ENCODE measurements around the gene ALDH16A1. TPM values are rescaled to one million over a fixed set of nuclear protein-coding genes. Genes with fewer than 3 reads are reported as not detected.

ALDH16A1 gene
- total and polyA plus RNA-seq, 7 donors: 3.6 to 12.9 (median 7.4) TPM

GRCh38 chr19:49468199-49468598 is 15.2 kb downstream of the ALDH16A1 start:
- H3K27ac ChIP-seq: peak overlapping the region; percentile 41
- ATAC-seq: peak in 3 of 4 donors; percentile 11 to 22 (median 13)

GRCh38 chr19:49468746-49469447 is 15.9 kb downstream of the ALDH16A1 start:
- Histone ChIP-seq H3K36me3 (ENCODE audit: insufficient read depth in 1 of 2, low read depth in 1 of 2) (peaks cover 0 to 17% of the 10 kb centered on the region in 2 donors), H3K4me3 (no peak overlapping the region), H3K9me3 (no peaks in the 10 kb centered on the region), H3K27ac (peak overlapping the region; percentile 41), H3K4me1 (peaks cover 5% of the 10 kb centered on the region), H3K27me3 (ENCODE audit: insufficient read depth in 3 of 3, low read length in 2 of 3) (no peaks in the 10 kb centered on the region)
- intact Hi-C loops (cut with DNase I): no loop called here
- no peak for TF ChIP-seq CTCF (IDR thresholded peaks at IDR 0.05)
- 44 to 48% (median 47%) methylated on average over 15 of the region's 15 CpGs for WGBS, 3 donors
- DNase-seq (peak; percentile 76 to 91), ATAC-seq (peak; percentile 31 to 66 (median 47))

More at GRCh38 chr19:49468199-49468598, 15.2 kb downstream of the ALDH16A1 start:
- DNase-seq: no peak
- WGBS, 3 donors: 88 to 91% (median 89%) methylated on average over 18 to 19 of the region's 19 CpGs
- no peak overlapping the region for H3K4me3 ChIP-seq
- intact Hi-C loops (cut with DNase I): no loop called here
- no peak for TF ChIP-seq CTCF (IDR thresholded peaks at IDR 0.05)
- H3K4me1 ChIP-seq: no peaks in the 10 kb centered on the region
- H3K9me3 ChIP-seq: no peaks in the 10 kb centered on the region
- no peaks in the 10 kb centered on the region for H3K27me3 ChIP-seq (ENCODE audit: insufficient read depth in 3 of 3, low read length in 2 of 3)
- H3K36me3 ChIP-seq (ENCODE audit: insufficient read depth in 1 of 2, low read depth in 1 of 2): peaks cover 0 to 17% of the 10 kb centered on the region in 2 donors

- intact Hi-C loops (cut with DNase I): no loop called here
- peaks cover 0 to 17% of the 10 kb centered on the region in 2 donors for H3K36me3 ChIP-seq (ENCODE audit: insufficient read depth in 1 of 2, low read depth in 1 of 2)
- peak overlapping the region; percentile 16 for H3K27ac ChIP-seq
- no peak for ATAC-seq
- H3K9me3 ChIP-seq: no peaks in the 10 kb centered on the region
- H3K4me3 ChIP-seq: no peak overlapping the region
- no peak for TF ChIP-seq CTCF (IDR thresholded peaks at IDR 0.05)
- H3K4me1 ChIP-seq: peaks cover 5% of the 10 kb centered on the region
- peak in 1 of 2 donors; percentile 66 for DNase-seq
- no peaks in the 10 kb centered on the region for H3K27me3 ChIP-seq (ENCODE audit: insufficient read depth in 3 of 3, low read length in 2 of 3)
- 83 to 88% (median 87%) methylated on average over 25 of the region's 25 CpGs for WGBS, 3 donors
Measured at GRCh38 chr19:49469828-49470614, 17.0 kb downstream of the ALDH16A1 start.

- ATAC-seq (no peak), DNase-seq (peak in 1 of 2 donors; percentile 62)
- Histone ChIP-seq H3K4me1 (peaks cover 5% of the 10 kb centered on the region), H3K36me3 (ENCODE audit: insufficient read depth in 1 of 2, low read depth in 1 of 2) (peaks cover 0 to 16% of the 10 kb centered on the region in 2 donors), H3K27ac (no peak overlapping the region), H3K27me3 (ENCODE audit: insufficient read depth in 3 of 3, low read length in 2 of 3) (no peaks in the 10 kb centered on the region), H3K4me3 (no peak overlapping the region), H3K9me3 (no peaks in the 10 kb centered on the region)
- WGBS, 3 donors: 79 to 92% (median 82%) methylated on average over 7 to 8 of the region's 8 CpGs
- no peak for TF ChIP-seq CTCF (IDR thresholded peaks at IDR 0.05)
- intact Hi-C loops (cut with DNase I): no loop called here
Measured at GRCh38 chr19:49470615-49470978, 17.6 kb downstream of the ALDH16A1 start.
